ENCODE results near the gene DKK2.

- TF ChIP-seq, protein P1, sequence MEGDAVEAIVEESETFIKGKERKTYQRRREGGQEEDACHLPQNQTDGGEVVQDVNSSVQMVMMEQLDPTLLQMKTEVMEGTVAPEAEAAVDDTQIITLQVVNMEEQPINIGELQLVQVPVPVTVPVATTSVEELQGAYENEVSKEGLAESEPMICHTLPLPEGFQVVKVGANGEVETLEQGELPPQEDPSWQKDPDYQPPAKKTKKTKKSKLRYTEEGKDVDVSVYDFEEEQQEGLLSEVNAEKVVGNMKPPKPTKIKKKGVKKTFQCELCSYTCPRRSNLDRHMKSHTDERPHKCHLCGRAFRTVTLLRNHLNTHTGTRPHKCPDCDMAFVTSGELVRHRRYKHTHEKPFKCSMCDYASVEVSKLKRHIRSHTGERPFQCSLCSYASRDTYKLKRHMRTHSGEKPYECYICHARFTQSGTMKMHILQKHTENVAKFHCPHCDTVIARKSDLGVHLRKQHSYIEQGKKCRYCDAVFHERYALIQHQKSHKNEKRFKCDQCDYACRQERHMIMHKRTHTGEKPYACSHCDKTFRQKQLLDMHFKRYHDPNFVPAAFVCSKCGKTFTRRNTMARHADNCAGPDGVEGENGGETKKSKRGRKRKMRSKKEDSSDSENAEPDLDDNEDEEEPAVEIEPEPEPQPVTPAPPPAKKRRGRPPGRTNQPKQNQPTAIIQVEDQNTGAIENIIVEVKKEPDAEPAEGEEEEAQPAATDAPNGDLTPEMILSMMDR (conservative IDR thresholded peaks at IDR 0.05), result no peak
- TF ChIP-seq EZH2 (IDR thresholded peaks at IDR 0.05; ENCODE audit: low read depth), result no peak
Measured at GRCh38 chr4:106909486-106910188, 126.5 kb downstream of the DKK2 start.
